C4-2B (cell line): ENCODE results near the gene EDAR.

Source experiments
- ZFX ChIP-seq: fragments of 450-650 bp; IDR thresholded peaks from 2 replicates; pipeline ENCODE4 v1.6.1; 2017
- TF ChIP-seq, protein P1 (sequence below): fragments of 450-650 bp; conservative IDR thresholded peaks from 2 replicates; pipeline ENCODE4 v1.5.1; 2017; ENCODE audit warnings: mild to moderate bottlenecking

DNA sequence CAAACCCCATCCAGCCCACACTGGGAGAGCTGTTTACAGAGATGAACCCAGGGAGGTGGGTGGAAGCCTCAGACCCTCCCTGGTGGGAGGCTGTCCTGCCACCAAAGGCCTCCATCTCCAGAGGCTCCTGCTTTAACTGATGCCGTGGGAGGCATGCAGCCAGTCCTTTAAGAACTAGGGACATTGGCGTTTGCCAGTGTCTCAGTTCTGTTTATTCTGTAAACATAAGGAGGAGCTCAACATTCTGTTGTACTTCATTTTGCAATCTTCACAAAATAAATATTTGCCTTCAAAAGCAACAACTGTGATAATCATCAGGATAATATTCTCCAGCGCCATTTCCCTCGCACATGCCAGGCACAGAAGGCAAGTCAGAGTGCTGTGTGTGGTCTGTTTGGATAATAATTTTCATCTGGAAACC is 6.8 kb downstream of the EDAR start:
- TF ChIP-seq, protein P1, sequence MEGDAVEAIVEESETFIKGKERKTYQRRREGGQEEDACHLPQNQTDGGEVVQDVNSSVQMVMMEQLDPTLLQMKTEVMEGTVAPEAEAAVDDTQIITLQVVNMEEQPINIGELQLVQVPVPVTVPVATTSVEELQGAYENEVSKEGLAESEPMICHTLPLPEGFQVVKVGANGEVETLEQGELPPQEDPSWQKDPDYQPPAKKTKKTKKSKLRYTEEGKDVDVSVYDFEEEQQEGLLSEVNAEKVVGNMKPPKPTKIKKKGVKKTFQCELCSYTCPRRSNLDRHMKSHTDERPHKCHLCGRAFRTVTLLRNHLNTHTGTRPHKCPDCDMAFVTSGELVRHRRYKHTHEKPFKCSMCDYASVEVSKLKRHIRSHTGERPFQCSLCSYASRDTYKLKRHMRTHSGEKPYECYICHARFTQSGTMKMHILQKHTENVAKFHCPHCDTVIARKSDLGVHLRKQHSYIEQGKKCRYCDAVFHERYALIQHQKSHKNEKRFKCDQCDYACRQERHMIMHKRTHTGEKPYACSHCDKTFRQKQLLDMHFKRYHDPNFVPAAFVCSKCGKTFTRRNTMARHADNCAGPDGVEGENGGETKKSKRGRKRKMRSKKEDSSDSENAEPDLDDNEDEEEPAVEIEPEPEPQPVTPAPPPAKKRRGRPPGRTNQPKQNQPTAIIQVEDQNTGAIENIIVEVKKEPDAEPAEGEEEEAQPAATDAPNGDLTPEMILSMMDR: no peak
- TF ChIP-seq ZFX: no peak
